IPS-NIHi11 (cell line): ENCODE data around the gene NUTF2.

Experiments
- DNase-seq: peaks from one replicate; pipeline ENCODE4 v3.0.0; 2012; ENCODE audit warnings: mixed read lengths, low spot score

Gene NUTF2

DNA sequence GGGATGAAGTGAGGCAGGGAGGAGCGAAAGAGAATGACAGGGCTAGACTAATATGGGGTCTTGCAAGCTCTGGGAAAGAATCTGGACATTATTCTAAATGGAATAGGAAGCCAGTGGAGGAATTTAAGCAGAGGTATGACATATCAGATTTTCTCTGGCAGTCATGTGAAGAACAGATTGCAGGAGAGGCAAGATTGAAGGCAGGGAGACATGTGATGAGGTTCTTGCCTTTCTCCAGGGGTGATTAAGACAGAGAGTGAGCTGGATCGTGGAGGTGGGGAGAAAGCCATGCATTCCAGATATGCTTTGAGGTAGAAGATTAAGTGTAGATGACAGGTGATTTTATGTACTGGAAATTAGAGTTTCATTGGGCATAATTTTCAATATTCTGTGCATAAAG lies 8.9 kb upstream of the NUTF2 start:
- DNase-seq: no peak

GRCh38 chr16:67841198-67841815 lies 5.4 kb upstream of the NUTF2 start:
- no peak for DNase-seq

DNA sequence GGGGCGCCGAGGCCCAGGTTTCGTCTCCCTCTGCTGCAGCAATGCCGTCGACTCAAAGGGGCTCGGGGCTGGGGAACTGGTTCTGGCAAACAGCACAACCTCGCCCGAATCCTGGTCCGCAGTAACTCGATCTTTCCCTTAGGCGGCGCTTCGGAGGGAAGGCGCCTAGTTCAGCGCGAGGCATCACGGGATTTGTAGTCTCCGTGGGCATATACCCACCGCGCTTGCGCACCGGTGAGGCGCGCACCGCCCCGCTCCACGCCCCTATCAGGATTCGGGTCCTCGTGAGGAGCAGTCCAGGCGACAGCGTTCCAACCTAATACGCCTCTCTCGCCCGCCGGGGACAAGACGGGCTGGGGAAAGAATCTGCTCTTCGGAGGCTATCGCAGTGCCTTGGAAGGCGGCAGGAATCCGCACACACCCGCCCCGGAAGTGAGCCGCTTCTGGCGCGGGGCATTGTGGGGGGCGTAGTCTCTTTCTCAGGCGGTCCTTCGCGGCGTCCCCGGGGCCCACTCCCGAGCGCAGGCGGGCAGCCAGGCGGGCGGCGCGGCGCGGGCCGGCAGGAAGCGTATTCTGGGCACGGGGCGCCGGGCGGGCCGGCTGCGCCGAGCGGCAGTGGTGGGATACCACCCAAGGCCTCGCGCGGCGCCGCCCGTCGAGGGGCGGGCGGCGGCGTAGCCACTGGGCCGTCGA lies 4.8 kb upstream of the NUTF2 start, which contains the start of gene THAP11:
Gene THAP11, plus strand, starts transcription at position 505 of the 693 bp plus-strand sequence. CDS start 235 bp downstream, outside the sequence.
- peak; percentile 86 for DNase-seq

DNA sequence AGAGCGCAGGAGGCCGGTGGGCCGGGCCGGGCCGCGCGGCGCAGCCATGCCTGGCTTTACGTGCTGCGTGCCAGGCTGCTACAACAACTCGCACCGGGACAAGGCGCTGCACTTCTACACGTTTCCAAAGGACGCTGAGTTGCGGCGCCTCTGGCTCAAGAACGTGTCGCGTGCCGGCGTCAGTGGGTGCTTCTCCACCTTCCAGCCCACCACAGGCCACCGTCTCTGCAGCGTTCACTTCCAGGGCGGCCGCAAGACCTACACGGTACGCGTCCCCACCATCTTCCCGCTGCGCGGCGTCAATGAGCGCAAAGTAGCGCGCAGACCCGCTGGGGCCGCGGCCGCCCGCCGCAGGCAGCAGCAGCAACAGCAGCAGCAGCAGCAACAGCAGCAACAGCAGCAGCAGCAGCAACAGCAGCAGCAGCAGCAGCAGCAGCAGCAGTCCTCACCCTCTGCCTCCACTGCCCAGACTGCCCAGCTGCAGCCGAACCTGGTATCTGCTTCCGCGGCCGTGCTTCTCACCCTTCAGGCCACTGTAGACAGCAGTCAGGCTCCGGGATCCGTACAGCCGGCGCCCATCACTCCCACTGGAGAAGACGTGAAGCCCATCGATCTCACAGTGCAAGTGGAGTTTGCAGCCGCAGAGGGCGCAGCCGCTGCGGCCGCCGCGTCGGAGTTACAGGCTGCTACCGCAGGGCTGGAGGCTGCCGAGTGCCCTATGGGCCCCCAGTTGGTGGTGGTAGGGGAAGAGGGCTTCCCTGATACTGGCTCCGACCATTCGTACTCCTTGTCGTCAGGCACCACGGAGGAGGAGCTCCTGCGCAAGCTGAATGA lies 4.0 kb upstream of the NUTF2 start:
- DNase-seq: peak; percentile 56

GRCh38 chr16:67843343-67843765 lies 3.4 kb upstream of the NUTF2 start:
- DNase-seq: no peak

GRCh38 chr16:67844497-67844896 lies 2.2 kb upstream of the NUTF2 start:
- DNase-seq: no peak

- no peak for DNase-seq
Observed at GRCh38 chr16:67845291-67846062, 1.3 kb upstream of the NUTF2 start.

DNA sequence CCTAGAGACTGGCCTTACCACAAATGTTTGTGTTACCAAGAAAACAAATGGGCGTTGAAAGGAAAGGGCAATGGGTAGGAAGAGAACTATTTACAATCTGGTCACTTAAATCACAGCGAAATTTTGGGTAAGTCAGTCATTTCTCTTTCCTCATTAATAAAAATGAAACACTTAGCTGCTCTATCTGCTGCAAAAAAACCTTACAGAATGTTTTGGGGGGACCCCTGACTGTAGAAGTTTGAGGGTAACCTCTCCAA lies 742 bp upstream of the NUTF2 start:
- no peak for DNase-seq

- peak; percentile 49 for DNase-seq
Observed at GRCh38 chr16:67847064-67847861, 530 bp downstream of the NUTF2 start, which contains the start of gene CENPT. TSS of gene CENPT (minus strand) at chr16:67847693. CDS start at chr16:67833859, 13,834 bp downstream.

GRCh38 chr16:67848118-67848517 lies 1.4 kb downstream of the NUTF2 start:
- DNase-seq: no peak

DNA sequence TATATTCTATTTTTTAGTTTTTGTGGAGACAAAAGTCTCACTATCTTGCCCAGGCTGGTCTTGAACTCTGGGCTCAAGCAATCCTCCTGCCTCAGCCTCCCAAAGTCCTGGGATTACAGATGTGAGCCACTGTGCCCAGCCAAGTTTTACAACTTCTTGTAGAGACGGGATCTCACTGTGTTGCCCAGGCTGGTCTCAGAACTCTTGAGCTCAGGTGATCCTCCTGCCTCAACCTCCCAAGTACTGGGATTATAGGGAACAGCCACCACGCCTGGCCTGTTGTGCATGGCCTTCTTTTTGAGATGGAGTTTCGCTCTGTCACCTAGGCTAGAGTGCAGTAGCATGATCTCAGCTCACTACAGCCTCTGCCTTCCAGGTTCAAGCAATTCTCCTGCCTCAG lies 6.9 kb downstream of the NUTF2 start:
- DNase-seq: no peak

DNA sequence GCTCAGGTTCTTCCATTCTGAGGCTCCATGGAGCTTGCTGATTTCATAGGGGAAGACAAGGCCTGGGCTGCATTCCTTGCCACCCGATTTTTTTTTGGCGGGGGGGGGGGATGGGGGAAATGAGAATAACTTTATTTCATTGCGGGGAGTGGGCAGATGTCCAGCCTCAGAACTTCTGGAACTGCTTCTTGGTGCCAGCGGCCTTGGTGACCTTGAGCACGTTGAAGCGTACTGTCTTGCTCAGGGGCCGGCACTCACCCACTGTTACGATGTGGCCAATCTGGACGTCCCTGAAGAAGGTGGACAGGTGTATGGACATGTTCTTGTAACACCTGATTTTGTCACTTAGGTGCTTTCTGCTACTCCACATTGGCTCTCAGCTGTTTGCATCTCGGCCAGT lies 9.1 kb downstream of the NUTF2 start:
- DNase-seq: no peak

DNA sequence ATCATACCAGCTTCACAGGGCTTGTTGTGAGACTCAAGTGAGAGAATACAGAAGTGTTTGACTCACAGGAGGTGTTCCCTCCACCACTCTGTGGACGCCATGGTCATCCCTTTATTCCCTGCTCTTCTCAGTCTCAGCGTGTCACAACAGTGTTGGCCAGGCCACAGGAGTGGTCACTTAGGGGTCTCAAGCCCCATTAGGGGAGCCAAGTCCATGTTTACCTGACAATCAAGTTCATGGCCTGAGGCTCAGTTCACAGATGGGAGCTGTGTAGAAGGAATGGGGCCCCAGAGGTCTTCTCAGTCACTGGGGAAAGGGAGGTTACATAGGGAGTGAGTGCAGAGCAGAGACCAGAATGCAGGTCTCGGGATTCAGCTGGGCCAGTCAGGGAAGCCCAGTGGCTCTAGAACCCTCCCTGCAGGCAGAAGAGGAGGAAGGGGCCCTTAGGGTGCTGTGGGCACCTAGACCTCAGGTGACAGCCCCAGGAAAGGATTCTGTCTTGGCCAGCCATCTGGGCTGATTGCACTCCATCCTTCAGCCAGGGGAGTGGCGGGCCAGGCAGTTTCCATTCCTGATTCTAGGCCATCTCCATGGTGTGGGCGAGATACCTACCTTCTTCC lies 10.3 kb downstream of the NUTF2 start:
- DNase-seq: no peak

DNA sequence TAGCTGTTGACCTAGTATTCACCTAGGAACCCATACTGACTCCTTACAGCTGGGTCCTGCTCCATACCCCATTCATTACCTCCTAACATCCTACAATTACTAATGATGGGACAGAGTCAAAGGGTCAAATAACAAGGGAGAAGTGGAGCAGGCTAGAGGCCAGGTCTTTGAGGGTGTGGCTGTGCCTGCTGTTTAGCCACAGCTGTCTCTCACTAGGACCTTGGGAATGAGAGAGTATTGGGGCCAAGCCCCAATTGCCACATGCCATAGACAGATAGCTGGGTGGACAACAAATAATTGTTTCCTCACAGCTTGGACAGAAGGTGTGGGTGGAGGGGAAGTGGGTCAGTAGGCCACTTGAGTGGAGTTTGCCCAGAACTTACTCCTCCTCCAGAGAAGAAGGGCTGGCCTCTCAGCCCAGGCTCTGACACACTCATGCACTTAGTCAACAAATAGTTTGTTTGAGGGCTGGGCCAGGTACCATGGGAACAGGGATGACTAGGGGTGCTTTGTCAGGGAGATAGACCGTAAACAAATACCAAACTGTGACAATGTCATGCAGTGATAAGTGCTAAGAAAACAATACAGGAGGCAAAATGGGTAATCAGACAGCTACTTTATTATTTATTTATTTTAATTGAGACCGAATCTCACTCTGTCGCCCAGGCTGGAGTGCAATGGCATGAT lies 11.0 kb downstream of the NUTF2 start:
- DNase-seq: peak; percentile 60

DNA sequence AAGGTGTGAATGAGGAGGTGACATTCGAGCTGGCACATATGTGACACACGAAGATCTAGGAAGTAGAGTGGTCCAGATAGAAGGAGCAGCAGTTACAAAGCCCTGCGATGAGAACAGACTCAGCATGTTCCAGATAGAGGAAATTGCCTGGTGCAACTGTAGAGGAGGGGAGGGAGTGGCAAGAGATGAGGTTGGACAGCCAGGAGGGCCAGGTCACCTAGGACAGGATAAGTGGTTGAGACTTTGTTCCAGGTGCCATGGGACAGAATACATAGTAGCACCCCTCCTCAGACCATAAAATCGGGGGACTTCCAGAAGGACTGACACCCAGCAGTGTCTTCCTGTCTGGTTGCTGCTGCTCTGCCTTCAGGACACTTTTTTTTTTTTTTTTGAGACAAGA lies 11.8 kb downstream of the NUTF2 start:
- no peak for DNase-seq

DNA sequence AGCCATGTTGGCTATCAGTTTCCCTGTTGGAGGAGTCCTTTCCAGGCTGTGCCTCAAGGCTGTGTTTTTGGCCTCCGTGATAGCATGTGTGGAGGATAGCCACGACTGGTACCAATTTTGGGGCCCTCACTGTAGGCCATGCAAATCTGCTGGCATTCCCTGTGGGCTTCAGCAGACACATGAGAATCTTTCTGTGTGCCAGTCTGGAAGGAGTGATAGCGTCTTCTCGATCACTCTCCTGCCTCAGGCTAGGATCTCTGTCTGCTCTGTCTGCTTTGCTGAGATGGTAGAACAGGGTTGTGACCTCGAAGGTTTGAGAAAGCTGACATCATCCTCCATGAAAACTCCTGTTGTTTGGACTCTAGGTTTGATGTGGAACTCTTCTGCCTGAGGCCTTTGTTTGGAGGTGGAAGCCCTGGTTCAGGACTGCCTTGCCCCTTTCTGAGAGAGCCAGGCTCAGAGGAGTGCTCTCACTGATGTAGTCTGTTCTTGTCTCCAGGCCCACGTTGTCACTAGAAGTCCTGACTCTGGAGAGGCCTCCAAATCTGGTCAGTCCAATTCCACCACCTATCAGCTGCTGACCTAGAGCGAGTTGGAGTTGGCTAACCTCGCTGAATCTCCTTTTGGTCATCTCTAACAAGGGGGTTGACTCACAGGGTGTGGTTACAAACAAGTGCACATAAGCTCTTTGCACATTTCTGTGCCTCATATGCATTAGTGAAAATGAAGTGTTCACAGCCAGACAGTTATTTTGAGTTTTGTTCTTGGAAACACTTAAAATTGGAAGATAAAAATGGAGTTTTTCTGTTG lies 14.1 kb downstream of the NUTF2 start:
- no peak for DNase-seq

GRCh38 chr16:67861877-67862276 lies 15.1 kb downstream of the NUTF2 start:
- DNase-seq: no peak

GRCh38 chr16:67862623-67863583 lies 16.2 kb downstream of the NUTF2 start:
- no peak for DNase-seq
